ENCODE measurements around the gene PRR16.

PRR16 gene

GRCh38 chr5:120461251-120461650 is 2.8 kb upstream of the PRR16 start:
- TF ChIP-seq CTCF (conservative IDR thresholded peaks at IDR 0.05; ENCODE audit: low read length): no peak
- H3K4me3 ChIP-seq (ENCODE audit: low read length): no peak overlapping the region
- DNase-seq (ENCODE audit: low read depth): no peak

- no peak for DNase-seq (ENCODE audit: low read depth)
- H3K4me3 ChIP-seq (ENCODE audit: low read length): peak overlapping the region; percentile 90
- TF ChIP-seq CTCF (conservative IDR thresholded peaks at IDR 0.05; ENCODE audit: low read length): no peak
These were observed 957 bp upstream of the PRR16 start for GRCh38 chr5:120463006-120463680.

- peak; percentile 81 for DNase-seq (ENCODE audit: low read depth)
- peak overlapping the region; percentile 90 for H3K4me3 ChIP-seq (ENCODE audit: low read length)
- no peak for TF ChIP-seq CTCF (conservative IDR thresholded peaks at IDR 0.05; ENCODE audit: low read length)
These were observed 731 bp downstream of the PRR16 start for GRCh38 chr5:120464627-120465435.

GRCh38 chr5:120465436-120465961 is 1.4 kb downstream of the PRR16 start:
- peak overlapping the region; percentile 90 for H3K4me3 ChIP-seq (ENCODE audit: low read length)
- peak; percentile 72 for DNase-seq (ENCODE audit: low read depth)

GRCh38 chr5:120466341-120467006 is 2.4 kb downstream of the PRR16 start:
- H3K4me3 ChIP-seq (ENCODE audit: low read length): peak overlapping the region; percentile 90
- TF ChIP-seq CTCF (conservative IDR thresholded peaks at IDR 0.05; ENCODE audit: low read length): no peak
- peak; percentile 46 for DNase-seq (ENCODE audit: low read depth)

More at GRCh38 chr5:120465436-120465961, 1.4 kb downstream of the PRR16 start:
- no peak for TF ChIP-seq CTCF (conservative IDR thresholded peaks at IDR 0.05; ENCODE audit: low read length)

GRCh38 chr5:120471971-120472370 is 7.9 kb downstream of the PRR16 start:
- no peak overlapping the region for H3K4me3 ChIP-seq (ENCODE audit: low read length)
- no peak for TF ChIP-seq CTCF (conservative IDR thresholded peaks at IDR 0.05; ENCODE audit: low read length)
- DNase-seq (ENCODE audit: low read depth): no peak
